GM18511 (cell line): ENCODE measurements around the gene CAPN13.

Experiments
- ATAC-seq: cut with Tn5 transposase; IDR thresholded peaks from one replicate; pipeline ENCODE4 v1.9.1; 2021; ENCODE audit warnings: mild to moderate bottlenecking, moderate library complexity; ENCODE audit not compliant: unreplicated experiment

CAPN13 gene

GRCh38 chr2:30730736-30731647, 76.3 kb downstream of the CAPN13 start:
- ATAC-seq = no peak

GRCh38 chr2:30729031-30729430, 78.2 kb downstream of the CAPN13 start:
- ATAC-seq = no peak

GRCh38 chr2:30722936-30723725, 84.1 kb downstream of the CAPN13 start:
- ATAC-seq = no peak

GRCh38 chr2:30721668-30722647, 85.3 kb downstream of the CAPN13 start:
- no peak for ATAC-seq

GRCh38 chr2:30721241-30721640, 86.0 kb downstream of the CAPN13 start:
- no peak for ATAC-seq

DNA sequence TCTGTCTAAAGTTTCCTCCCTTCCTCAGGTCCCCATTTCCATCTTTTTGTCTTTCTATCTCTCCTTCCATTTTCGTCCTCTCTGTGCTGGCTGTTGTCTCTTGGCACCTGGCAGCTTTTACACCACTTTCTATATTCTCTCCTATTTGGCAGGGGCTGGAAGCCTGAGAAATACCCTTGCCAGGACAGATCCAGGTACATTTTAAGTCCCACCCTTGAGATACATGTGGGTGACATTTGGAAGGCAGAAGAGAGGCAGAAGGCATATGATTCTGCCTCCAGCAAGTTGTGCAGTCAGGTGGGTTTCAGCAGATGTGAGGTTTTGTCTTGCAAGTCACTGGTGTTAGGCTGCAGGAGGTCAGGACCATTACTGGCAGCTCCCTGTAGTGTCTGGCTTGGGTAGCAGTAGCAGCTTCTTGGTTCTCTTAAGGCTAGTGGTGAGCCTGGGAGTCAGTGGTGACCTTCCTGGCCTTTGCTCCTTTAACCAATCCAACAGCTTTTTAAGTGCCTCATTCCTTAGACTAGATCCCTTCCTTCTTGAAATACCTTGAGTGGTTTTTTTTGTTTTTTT, 90.1 kb downstream of the CAPN13 start:
- ATAC-seq = no peak

GRCh38 chr2:30716123-30716900, 90.9 kb downstream of the CAPN13 start:
- ATAC-seq = no peak

DNA sequence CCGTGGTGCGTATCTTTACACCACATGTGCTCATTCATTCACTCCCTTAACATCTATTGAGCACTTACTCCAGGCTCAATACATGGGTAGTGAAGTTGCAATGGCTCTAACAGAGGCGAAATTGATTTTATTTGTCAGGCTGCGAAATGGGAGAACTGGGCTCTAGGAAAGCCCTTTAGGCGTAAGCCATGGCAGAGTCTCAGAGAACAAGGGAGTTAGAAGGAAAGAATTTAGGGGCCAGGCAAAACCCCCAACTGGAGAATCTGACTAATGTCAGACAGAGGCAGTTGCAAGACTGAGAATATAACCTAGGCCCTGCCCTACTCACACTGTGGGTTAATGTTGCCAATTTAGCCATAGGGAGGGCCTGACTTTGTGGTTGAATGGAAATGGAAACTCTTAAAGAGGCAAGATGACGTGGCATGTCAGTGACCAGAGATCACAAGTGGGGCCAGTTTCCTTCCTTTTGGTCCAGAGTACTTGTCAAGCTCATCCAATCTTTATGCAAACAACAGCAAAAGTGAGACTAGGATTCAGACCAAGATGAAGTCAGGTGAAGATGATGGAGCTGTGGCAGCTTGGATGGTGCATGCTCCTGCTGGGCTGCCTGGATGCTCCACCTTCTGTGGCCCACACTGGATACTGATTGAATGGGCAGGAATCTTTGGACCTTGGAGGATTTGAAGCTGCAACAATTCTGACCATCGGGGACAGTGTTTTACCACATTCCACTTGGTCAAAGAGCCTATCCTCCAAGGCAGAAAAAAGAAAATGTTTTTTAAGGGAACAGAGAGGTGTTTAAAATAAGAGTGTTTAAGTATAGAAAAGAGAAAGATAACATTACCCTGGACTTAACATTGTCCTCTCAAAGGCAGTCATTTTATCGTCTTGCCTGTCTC, 92.2 kb downstream of the CAPN13 start:
- ATAC-seq = peak; percentile 60

DNA sequence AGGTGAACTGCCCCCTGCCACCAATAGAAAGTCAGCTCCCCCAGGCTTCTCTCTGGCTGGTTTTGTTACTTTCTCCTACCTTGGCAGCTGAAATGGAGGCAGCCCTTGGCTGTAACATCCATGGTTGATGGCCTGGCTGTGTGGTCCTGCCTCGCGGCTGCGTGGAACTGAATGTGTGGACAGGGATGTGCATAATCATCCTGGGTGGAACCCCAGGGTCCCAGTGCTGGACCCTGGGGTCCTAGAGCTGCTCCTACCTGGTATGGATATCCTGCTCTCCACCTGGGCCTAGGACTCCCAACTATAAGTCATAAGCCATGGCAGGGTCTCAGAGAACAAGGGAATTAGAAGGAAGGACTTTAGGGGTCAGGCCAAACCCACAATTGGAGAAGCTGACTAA, 93.5 kb downstream of the CAPN13 start:
- no peak for ATAC-seq

GRCh38 chr2:30711646-30712085, 95.6 kb downstream of the CAPN13 start:
- peak; percentile 64 for ATAC-seq

DNA sequence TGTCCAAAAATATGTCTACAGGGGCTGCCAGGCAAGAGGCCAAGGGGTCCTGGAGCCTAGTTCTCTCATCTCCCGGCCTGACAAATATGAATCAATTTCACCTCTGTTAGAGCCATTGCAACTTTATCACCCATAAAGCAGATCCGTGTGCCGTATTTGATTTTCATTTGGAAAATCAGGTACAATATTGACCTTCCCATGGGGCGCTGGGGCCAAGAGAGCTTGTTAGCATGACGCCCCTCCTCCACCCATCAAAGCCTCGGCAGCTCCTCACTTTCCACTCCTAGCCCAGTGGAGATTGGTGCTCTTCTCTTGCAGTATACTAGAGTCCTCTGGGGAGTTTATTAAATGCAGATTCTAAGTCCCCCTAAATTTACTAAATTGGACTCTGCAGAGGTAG, 96.8 kb downstream of the CAPN13 start:
- ATAC-seq = no peak

DNA sequence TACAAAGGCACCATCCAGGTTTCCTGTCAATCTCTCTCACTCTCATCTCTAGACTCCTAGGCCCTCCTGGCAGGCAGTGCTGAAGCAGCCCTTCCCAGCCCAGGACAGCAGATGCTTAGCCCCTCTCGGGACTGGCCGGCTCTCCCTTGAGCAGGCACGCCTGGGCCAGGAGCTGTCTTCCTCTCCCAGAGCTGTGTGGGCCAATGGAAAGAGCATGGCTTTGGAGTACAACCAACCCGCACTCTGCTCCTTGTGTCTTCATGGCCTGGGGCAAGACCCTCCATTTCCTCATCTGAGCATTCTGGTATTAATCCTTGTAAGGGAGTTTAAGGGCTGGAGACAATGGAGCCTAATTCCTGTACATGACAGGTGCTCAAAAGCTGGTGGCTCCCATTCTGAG, 97.2 kb downstream of the CAPN13 start:
- ATAC-seq = no peak

DNA sequence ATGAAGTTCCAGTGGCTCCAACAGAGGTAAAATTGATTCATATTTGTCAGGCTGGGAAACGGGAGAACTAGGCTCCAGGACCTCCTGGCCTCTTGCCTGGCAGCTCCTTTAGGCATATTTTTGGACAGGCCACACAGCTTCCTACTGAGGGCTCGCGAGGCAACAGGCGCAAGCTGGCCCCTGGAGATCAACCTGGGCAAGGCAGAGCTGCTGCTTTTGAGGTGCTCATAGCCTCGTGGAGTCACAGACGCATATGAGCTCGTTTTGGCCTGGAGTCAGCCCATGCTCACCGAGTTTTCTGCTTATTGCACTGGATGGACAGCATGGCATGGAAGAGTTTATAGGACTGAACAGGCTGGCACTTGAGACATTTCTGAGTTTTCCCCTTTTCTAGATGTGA, 97.7 kb downstream of the CAPN13 start:
- no peak for ATAC-seq

GRCh38 chr2:30708491-30709290, 98.6 kb downstream of the CAPN13 start:
- no peak for ATAC-seq

GRCh38 chr2:30707304-30707903, 99.8 kb downstream of the CAPN13 start:
- no peak for ATAC-seq

- peak; percentile 68 for ATAC-seq
Measured at GRCh38 chr2:30706534-30707303, 100.5 kb downstream of the CAPN13 start.
